Fibroblast of lung (primary cell): ENCODE measurements around the gene DNAAF3. TPM values are rescaled to one million over a fixed set of nuclear protein-coding genes. Genes with fewer than 3 reads are reported as not detected.

Experiments
- DNase-seq, 2 donors: peaks; one replicate each; pipeline versions ENCODE4 v3.0.0 to v3.0.0-alpha.2; 2010; ENCODE audit warnings: low read depth in 2 of 2
- H2AFZ ChIP-seq: 2 replicates; pipeline ENCODE4 v1.5.1; 2012; ENCODE audit warnings: low read length, control low read depth, inconsistent platforms
- H3K27ac ChIP-seq: 2 replicates; pipeline ENCODE4 v1.5.1; 2011; ENCODE audit warnings: low read length, control low read depth; ENCODE audit not compliant: insufficient read depth
- H3K27me3 ChIP-seq: 2 replicates; pipeline ENCODE4 v1.5.1; 2011; ENCODE audit warnings: mild to moderate bottlenecking, low read length; ENCODE audit not compliant: control insufficient read depth, insufficient read depth
- H3K36me3 ChIP-seq: 2 replicates; pipeline ENCODE4 v1.5.1; 2011; ENCODE audit warnings: low read length; ENCODE audit not compliant: control insufficient read depth, insufficient read depth
- H3K4me1 ChIP-seq: 2 replicates; pipeline ENCODE4 v1.5.1; 2011; ENCODE audit warnings: low read length; ENCODE audit not compliant: control insufficient read depth, insufficient read depth; ENCODE audit errors: extremely low read depth
- H3K4me2 ChIP-seq: 2 replicates; pipeline ENCODE4 v1.5.1; 2011; ENCODE audit warnings: low read length, control low read depth; ENCODE audit not compliant: insufficient read depth; ENCODE audit errors: extremely low read depth
- H3K4me3 ChIP-seq, 4 experiments: fragments of 200-600 bp in 1 of 4; sonication (generic) in 1 of 4; replicated peaks in 1 of 4; 2 replicates each; pipeline ENCODE4 v1.5.1; 2011 to 2016; ENCODE audit warnings: low read length in 4 of 4, low read depth in 3 of 4, mild to moderate bottlenecking in 3 of 4, control low read depth in 2 of 4, inconsistent platforms in 1 of 4, mixed read lengths in 1 of 4; ENCODE audit not compliant: insufficient read depth in 1 of 4; ENCODE audit errors: control extremely low read depth in 1 of 4
- H3K79me2 ChIP-seq: 2 replicates; pipeline ENCODE4 v1.5.1; 2012; ENCODE audit warnings: mild to moderate bottlenecking, low read length, inconsistent platforms; ENCODE audit not compliant: control insufficient read depth, insufficient read depth
- H3K9ac ChIP-seq: 2 replicates; pipeline ENCODE4 v1.5.1; 2011; ENCODE audit warnings: mild to moderate bottlenecking, low read length, control low read depth; ENCODE audit not compliant: insufficient read depth
- H3K9me3 ChIP-seq: 2 replicates; pipeline ENCODE4 v1.5.1; 2012; ENCODE audit warnings: low read depth, low read length; ENCODE audit not compliant: control insufficient read depth, insufficient read depth
- H4K20me1 ChIP-seq: 2 replicates; pipeline ENCODE4 v1.5.1; 2011; ENCODE audit warnings: low read length; ENCODE audit not compliant: control insufficient read depth, insufficient read depth; ENCODE audit errors: extremely low read depth
- EZH2 ChIP-seq: IDR thresholded peaks from 2 replicates; pipeline ENCODE4 v1.5.1; 2012; ENCODE audit warnings: low read length, control low read depth, mild to moderate bottlenecking; ENCODE audit errors: missing control alignments
- polyA plus RNA-seq, 2 donors: library from polyadenylated mRNA; depleted of rRNA in 1 of 2; stranded (reverse) in 1 of 2; unstranded in 1 of 2; fragments of >200 nt; gene quantifications; 2 replicates each; pipeline ENCODE4 v1.2.1, GENCODE V29; 2011 to 2012; ENCODE audit warnings: missing spikeins in 1 of 2
- total RNA-seq: library from RNA; depleted of rRNA; stranded (reverse); fragments of >200 nt; gene quantifications from 2 replicates; pipeline ENCODE4 v1.2.1, GENCODE V29; 2014
- TF ChIP-seq, protein P1 (sequence below), 2 donors: IDR thresholded peaks in 1 of 2; conservative IDR thresholded peaks in 1 of 2; 1 replicate in 1 of 2; 2 replicates in 1 of 2; pipeline ENCODE4 v1.5.1; 2011 to 2012; ENCODE audit warnings: low read length in 2 of 2, control low read depth in 1 of 2, inconsistent platforms in 1 of 2, low read depth in 1 of 2, mild to moderate bottlenecking in 1 of 2

DNAAF3 gene
- total and polyA plus RNA-seq, 2 donors (not counting 1 experiment from before 2014, with no cell fraction given), result 0.17 to 0.18 TPM

DNA sequence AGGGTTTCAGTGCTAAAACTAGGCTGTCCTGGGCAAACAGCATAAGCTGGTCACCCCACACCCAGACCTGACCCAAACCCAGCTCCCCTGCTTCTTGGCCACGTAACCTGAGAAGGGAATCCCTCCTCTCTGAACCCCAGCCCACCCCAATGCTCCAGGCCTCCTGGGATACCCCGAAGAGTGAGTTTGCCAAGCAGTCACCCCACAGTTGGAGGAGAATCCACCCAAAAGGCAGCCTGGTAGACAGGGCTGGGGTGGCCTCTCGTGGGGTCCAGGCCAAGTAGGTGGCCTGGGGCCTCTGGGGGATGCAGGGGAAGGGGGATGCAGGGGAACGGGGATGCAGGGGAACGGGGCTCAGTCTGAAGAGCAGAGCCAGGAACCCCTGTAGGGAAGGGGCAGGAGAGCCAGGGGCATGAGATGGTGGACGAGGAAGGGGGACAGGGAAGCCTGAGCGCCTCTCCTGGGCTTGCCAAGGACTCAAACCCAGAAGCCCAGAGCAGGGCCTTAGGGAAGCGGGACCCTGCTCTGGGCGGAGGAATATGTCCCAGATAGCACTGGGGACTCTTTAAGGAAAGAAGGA, 51.8 kb downstream of the DNAAF3 start:
- no peak for DNase-seq
- Histone ChIP-seq H3K36me3 (peaks cover 10% of the 10 kb centered on the region), H3K9ac (peak overlapping the region; percentile 28), H3K9me3 (no peaks in the 10 kb centered on the region), H4K20me1 (no peaks in the 10 kb centered on the region), H3K27me3 (no peaks in the 10 kb centered on the region), H3K4me2 (peak overlapping the region; percentile 49), H3K79me2 (peaks cover 63% of the 10 kb centered on the region), H3K4me3 (peak overlapping the region in 1 of 4 experiments; percentile 82), H3K27ac (peak overlapping the region; percentile 85), H3K4me1 (peaks cover 19% of the 10 kb centered on the region), H2AFZ (no peak overlapping the region)
- TF ChIP-seq, protein P1, sequence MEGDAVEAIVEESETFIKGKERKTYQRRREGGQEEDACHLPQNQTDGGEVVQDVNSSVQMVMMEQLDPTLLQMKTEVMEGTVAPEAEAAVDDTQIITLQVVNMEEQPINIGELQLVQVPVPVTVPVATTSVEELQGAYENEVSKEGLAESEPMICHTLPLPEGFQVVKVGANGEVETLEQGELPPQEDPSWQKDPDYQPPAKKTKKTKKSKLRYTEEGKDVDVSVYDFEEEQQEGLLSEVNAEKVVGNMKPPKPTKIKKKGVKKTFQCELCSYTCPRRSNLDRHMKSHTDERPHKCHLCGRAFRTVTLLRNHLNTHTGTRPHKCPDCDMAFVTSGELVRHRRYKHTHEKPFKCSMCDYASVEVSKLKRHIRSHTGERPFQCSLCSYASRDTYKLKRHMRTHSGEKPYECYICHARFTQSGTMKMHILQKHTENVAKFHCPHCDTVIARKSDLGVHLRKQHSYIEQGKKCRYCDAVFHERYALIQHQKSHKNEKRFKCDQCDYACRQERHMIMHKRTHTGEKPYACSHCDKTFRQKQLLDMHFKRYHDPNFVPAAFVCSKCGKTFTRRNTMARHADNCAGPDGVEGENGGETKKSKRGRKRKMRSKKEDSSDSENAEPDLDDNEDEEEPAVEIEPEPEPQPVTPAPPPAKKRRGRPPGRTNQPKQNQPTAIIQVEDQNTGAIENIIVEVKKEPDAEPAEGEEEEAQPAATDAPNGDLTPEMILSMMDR (conservative IDR thresholded peaks at IDR 0.05 in 1 of 2, IDR thresholded peaks at IDR 0.05 in 1 of 2; ENCODE audit: low read depth in 1 of 2, low read length in 2 of 2), result no peak
- no peak for TF ChIP-seq EZH2

GRCh38 chr19:55113570-55114039, 52.8 kb downstream of the DNAAF3 start:
- peak overlapping the region; percentile 48 for H3K9ac ChIP-seq
- H3K27ac ChIP-seq, result peak overlapping the region; percentile 85
- H3K9me3 ChIP-seq, result no peaks in the 10 kb centered on the region
- H3K4me2 ChIP-seq, result no peak overlapping the region
- H4K20me1 ChIP-seq, result no peaks in the 10 kb centered on the region
- DNase-seq, result peak; percentile 83 to 94
- no peak overlapping the region for H2AFZ ChIP-seq
- H3K4me3 ChIP-seq, result peak overlapping the region in 1 of 4 experiments; percentile 28
- no peak for TF ChIP-seq EZH2
- TF ChIP-seq, protein P1 (conservative IDR thresholded peaks at IDR 0.05 in 1 of 2, IDR thresholded peaks at IDR 0.05 in 1 of 2; ENCODE audit: low read depth in 1 of 2, low read length in 2 of 2), result no peak
- H3K79me2 ChIP-seq, result peaks cover 67% of the 10 kb centered on the region
- H3K4me1 ChIP-seq, result peaks cover 19% of the 10 kb centered on the region
- peaks cover 13% of the 10 kb centered on the region for H3K36me3 ChIP-seq
- no peaks in the 10 kb centered on the region for H3K27me3 ChIP-seq

DNA sequence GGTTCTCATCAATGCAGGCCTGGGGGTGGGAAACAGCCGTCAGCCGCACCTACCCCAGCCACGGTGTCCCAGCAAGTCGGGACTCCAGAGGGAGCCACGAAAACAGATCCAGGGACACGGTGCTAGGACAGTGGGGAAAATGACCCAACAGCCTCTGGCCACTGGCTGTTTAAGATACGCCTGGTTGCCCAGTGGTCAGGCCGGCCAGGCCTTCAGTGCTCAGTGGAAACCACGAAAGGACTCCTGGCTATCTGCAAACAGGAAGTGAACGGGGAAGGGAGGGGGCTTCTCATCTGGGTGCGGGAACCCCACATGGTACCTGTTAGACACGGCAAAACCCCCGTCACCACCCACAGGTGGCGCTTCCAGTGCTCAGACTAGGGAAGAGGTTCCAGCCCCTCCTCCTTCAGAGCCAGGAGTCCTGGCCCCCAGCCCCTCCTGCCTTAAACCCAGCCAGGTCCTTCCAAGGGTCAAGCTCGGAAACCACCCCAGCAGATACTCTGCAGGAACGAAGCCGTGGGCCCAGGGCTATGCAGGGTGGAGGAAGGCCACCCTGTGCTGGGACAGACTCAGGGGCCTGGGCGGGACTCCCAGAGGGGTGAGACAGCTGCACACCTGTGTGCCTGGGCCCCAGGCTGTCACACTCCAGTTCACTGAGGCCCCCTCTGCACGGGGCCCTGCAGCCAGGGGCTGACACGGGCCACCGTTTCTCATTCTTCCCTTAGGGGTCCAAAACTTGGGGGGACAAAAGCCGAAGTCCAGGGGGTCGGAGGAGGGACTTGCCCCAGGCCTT, 53.4 kb downstream of the DNAAF3 start:
- no peak overlapping the region for H3K4me2 ChIP-seq

More for the DNA sequence above, 53.4 kb downstream of the DNAAF3 start:
- Histone ChIP-seq H3K79me2 (peaks cover 67% of the 10 kb centered on the region), H3K27me3 (no peaks in the 10 kb centered on the region), H3K9ac (peak overlapping the region; percentile 48), H3K9me3 (no peaks in the 10 kb centered on the region), H3K36me3 (peaks cover 13% of the 10 kb centered on the region), H3K27ac (peak overlapping the region; percentile 85), H2AFZ (no peak overlapping the region), H3K4me3 (peak overlapping the region in 1 of 4 experiments; percentile 28), H4K20me1 (no peaks in the 10 kb centered on the region), H3K4me1 (peaks cover 17% of the 10 kb centered on the region)
- DNase-seq, result no peak
- TF ChIP-seq, protein P1 (conservative IDR thresholded peaks at IDR 0.05 in 1 of 2, IDR thresholded peaks at IDR 0.05 in 1 of 2; ENCODE audit: low read depth in 1 of 2, low read length in 2 of 2), result no peak
- TF ChIP-seq EZH2, result no peak
